NCI-H146 treated with DMSO at 0.1 percent for 48 hours (cell line): ENCODE data around the gene KMT2D.

Experiments used
- DNase-seq: peaks from one replicate; lab custom pipeline; 2025; ENCODE audit not compliant: unreplicated experiment; lab: John Stamatoyannopoulos, UW

The KMT2D gene

GRCh38 chr12:49060237-49061156 lies at the start of gene KMT2D:
KMT2D (minus strand) TSS chr12:49060794; CDS start chr12:49055324, 5,470 bp downstream.
- DNase-seq: peak; percentile 82

DNA sequence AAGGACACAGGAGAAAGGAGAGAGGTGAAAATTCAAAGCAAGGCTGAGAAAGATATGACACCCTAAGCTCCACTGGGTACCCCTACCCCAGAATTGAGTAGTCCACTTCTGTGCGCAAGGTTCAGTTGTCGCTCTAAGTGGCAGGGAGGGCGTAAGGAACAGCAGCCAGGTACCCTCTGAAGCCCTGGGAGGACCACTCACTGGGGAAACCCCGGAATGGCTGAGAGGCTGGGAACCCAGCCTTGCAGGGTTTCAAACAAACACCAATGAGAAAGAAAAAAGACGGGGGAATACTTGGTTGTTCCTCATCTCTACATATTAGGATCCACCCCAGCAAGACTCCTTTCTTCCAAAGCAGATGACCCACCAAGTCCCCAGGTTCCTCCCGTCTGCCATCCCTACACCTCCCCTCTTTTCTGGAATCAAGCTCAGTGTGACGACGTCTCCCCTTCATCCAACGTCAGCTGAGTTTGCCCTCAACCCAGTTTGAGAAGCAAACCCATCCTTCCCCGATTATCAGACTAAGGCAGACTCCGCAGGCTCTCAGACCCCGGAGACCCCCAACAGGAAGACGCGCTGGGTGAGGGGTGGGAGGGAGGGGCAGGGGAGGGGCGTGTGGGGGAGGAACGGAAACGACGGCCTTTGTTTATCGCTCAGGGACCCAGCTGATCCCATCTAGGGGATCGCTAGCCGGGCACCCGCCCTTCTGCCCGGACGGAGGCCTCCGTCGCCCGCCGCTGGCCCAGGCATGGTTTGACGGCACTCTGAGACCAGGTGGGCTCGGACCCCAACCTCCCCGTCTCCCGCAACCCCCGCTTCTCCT lies 49.3 kb upstream of the KMT2D start:
- no peak for DNase-seq

GRCh38 chr12:49108958-49109404 lies 48.4 kb upstream of the KMT2D start:
- no peak for DNase-seq

- no peak for DNase-seq
These were observed 45.0 kb upstream of the KMT2D start for GRCh38 chr12:49105504-49106084.

- no peak for DNase-seq
These were observed 44.2 kb upstream of the KMT2D start for GRCh38 chr12:49104822-49105221.

DNA sequence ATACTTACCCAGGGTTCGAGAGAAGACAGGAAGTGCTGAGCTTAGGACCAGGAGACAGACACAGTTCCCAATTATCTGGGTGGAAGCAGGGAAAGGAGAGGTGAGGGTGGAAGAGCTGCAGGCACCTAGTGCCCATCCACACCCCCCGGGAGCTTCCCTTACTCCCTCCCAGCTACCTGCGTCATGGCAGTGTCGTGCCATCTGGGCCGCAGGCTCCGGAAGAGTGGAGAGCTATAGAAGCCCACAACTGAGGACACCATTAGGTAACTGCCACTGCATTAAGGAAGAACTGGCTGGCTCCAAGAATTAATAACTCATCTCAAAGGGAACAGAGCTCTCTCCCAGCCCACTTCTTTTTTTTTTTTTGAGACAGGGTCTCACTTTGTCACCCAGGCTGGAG lies 39.8 kb upstream of the KMT2D start:
- DNase-seq: no peak

DNA sequence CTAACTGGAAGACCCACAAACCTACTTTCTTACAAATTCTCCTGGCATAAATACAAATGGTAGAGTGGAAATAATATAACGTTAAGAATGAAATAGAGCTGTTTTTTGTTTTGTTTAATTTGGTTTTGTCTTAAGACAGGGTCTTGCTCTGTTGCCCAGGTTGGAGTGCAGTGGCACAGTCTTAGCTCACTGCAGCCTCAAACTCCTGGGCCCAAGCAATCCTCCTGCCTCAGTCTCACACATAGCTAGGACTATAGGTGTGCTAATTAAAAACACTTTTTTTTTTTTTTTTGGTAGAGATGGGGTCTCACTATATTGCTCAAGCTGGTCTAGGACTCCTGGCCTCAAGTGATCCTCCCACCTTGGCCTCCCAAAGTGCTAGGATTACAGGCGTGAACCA lies 38.1 kb upstream of the KMT2D start:
- no peak for DNase-seq

DNA sequence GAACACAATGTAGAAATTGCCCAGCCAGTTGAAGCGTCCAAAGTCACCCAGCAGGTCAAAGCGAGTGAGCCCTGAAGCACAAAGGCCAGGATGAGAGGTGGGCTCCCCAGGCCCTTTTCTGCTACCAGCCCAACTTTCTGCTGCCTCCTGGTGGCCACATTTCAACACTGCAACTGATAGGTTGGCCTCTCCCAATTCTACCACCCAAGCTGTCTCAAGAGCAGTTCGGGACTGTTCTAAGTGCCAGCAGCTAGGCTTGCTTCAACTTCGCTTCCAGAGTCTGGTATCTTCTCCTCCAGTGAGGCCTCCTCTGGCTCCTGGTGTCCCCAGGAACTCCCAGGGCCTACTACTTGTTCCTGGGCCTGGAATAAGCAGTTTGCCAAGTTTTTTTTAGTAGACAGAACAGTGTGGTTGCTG lies 37.4 kb upstream of the KMT2D start:
- peak; percentile 9 for DNase-seq

DNA sequence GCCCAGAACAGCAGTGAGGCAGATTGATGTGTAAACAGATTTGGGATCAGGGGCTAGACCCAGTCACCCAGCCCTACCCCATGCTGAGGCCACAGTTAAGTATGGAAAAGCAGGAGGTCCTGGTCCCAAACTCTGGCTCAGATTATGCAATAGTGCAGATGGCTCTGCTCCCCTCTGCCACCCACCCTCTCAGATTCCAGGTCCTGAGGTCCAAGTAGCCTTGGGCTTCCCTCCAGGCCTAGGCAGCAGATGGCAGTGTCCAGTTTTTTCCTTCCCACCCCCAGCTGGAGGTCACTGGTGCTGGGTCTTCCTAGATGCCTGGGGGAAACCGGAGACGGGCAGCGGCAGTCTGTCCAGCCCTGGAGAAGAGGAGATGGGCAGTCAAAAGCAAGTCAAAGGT lies 36.8 kb upstream of the KMT2D start:
- no peak for DNase-seq

DNA sequence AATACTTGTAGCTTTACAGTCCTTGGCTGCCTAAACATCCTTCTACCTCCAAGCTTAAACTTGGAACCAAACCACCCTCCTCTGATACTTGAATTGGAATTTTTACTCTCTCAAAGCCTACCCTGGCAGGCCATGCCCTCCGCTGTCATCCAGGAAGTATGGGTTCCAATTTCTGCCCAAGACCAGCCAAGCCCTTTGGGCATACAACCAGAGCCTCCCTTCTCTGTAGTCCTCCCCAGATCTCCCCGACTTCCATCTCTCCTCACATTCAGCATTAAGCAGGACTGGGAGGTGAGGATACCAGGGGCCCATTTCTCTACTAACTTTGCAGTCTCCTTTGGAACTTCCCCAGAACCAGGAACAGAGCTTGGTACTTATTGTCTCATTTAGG lies 34.4 kb upstream of the KMT2D start:
- DNase-seq: no peak

GRCh38 chr12:49094160-49094974 lies 33.8 kb upstream of the KMT2D start, which contains the start of gene DHH:
DHH (minus strand) TSS chr12:49094801; CDS start chr12:49094512, 289 bp downstream.
- DNase-seq: peak; percentile 16

DNA sequence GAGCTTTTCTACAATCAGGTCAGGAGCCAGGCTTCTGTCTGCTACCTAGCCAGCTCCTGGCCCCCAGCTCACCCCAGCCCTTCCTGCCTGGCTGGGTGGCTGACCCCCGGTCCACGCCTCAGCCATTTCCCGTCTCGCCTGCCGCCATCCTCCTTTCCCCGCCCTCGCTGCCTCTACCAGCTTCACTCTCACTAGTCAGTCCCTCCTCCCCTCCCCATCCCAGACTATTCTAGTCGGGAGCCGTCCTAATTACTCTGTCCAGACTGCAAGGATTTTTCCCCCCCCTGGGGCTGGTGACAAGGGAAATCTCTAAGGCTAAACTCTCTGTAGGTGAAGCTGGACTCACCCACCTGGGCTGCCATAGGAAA lies 33.2 kb upstream of the KMT2D start:
- no peak for DNase-seq

GRCh38 chr12:49092816-49093406 lies 32.3 kb upstream of the KMT2D start:
- DNase-seq: no peak

GRCh38 chr12:49092086-49092815 lies 31.7 kb upstream of the KMT2D start:
- peak; percentile 24 for DNase-seq

DNA sequence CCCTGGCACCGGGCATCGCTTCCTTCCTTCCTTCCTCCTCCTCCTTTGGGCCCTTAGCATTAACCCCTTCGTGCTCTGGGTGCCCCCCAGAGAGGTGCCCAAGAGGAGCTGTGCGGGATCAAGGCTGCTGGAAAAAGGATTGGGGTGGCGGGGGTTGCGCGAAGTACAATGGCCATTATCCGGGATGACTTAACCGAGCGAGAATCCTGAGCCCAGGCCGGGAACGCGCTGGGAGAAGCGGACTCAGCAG lies 31.2 kb upstream of the KMT2D start:
- no peak for DNase-seq

- no peak for DNase-seq
These were observed 30.7 kb upstream of the KMT2D start for GRCh38 chr12:49091056-49091835.

- DNase-seq: no peak
These were observed 29.5 kb upstream of the KMT2D start for GRCh38 chr12:49089821-49090773.

DNA sequence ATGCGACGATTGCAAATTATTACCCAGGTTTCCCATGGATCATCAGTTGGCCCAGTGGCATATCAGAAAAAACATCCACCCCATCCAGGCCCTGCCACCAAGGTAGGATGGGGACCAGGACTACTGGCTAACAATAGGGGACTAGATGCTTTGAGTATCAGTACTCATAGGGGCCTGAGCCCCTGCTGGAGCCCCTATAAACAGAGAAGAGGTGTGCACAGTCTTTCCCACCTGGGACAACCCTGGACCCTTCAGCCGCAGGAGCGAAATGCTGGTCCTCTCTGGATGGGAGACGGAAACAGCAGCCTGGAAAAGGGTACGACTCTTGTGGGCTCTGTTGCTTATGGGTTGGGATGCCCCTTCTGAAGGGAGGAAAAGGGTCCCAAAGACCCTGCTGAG lies 28.3 kb upstream of the KMT2D start:
- no peak for DNase-seq
